ENCODE data around the gene APOBEC3B.
"Not testable (repeated sequence)": the region's sequence is repeated elsewhere in the genome, so short reads cannot be mapped to it uniquely, and the experiment has no call there.

Gene APOBEC3B

DNA sequence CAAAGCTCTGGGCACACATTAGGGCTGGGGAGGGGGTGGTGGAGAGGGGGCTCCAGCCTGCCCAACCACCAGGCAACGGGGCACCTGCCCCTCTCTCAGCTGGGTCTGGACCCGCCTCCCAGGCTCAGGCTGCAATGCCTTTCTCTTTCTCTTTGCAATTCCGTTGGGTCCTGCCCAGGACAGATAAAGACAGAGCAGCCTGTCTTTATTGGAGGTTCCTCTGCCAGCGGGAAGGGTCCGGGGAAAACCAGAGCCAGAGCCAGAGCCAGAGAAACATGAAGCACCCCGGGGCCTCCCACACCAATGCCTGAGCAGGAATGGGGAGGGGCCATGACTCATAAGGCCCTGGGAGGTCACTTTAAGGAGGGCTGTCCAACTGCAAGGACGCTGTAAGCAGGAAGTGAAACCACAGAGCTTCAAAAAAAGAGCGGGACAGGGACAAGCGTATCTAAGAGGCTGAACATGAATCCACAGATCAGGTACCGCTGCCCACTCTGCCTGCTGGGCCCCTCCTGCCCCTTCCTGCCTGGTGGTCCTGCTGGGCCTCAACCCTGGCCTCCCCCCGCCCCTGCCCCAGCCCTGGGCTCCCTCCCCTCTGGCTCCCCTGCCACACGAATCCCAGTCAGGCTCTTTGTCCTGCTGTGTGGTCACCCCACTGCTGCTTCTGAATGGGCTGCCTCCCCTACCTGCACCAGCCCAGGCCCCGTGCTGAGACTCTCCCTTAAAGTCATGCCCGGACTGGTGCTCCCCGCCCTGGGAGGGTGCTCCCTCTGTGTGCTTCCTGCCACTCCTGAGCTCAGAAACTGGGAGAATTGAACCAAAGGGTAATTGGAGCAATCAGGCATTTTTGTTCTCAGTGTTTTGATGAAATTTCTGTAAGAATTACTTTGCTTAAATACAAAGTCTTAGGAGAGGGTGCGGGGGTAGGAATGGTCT, at the start of gene APOBEC3B:
APOBEC3B (plus strand) TSS at position 356 of the 936 bp plus-strand sequence; CDS start at position 463, 107 bp downstream.
- DNase-seq (ENCODE audit: low spot score), result peak; percentile 70

DNA sequence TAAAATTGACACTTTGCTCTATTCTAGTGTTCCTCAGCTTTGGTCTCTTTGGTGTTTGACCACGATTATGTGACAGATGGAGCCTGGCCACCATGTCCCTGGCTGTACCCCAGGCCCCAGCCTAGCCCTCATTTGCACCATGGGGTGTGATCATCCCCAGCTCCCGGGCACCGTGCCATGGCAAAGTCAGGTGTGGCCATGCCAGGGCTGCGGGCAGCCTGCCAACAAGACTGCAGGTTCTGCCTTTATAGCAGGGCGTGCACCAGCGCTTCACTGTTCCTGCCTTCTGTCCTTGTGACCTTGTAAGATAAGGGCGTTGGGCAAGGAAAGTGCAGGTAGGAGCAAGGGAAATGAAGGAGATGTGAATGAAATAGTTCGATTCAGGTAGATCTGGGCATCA, 47.1 kb upstream of the APOBEC3B start:
- DNase-seq (ENCODE audit: low spot score), result no peak

- DNase-seq (ENCODE audit: low spot score), result no peak
These were observed 46.5 kb upstream of the APOBEC3B start for GRCh38 chr22:38935616-38936015.

- no peak for DNase-seq (ENCODE audit: low spot score)
These were observed 45.6 kb upstream of the APOBEC3B start for GRCh38 chr22:38936562-38936961.

DNA sequence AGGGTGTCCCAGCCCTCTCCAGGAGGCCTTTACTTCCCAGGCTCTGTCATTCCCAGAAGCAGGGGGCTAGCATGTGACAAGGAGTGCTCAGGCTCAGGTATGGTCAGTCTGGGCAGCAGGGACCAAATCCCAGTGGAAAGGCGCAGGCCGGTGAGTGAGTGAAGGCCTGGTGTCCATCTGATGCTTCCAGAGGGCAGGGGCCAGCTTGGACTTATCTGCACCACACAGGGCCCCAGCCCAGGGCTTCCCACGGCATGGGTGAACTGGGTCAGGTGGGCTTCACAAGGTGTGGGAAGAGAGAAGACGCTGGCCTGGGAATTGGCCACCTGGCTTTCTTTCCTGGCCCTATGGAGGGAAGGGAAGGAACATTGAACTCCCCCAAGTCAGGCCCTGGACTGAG, 45.1 kb upstream of the APOBEC3B start:
- DNase-seq (ENCODE audit: low spot score), result no peak

DNA sequence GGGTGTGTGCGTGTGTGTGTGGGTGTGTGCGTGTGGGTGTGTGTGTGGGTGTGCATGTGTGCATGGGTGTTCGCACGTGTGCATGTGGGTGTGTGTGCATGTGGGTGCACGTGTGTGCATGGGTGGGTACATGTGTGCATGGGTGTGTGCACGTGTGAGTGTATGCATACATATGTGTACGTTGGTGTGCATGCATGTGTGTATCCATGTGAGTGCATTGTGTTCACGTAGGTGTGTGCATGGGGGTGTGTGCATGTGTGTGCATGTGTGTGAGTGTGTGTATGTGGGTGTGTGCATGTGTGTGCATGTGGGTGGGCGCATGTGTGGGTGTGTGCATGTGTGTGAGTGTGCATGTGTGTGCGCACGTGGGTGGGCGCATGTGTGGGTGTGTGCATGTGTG, 44.6 kb upstream of the APOBEC3B start:
- no peak for DNase-seq (ENCODE audit: low spot score)

DNA sequence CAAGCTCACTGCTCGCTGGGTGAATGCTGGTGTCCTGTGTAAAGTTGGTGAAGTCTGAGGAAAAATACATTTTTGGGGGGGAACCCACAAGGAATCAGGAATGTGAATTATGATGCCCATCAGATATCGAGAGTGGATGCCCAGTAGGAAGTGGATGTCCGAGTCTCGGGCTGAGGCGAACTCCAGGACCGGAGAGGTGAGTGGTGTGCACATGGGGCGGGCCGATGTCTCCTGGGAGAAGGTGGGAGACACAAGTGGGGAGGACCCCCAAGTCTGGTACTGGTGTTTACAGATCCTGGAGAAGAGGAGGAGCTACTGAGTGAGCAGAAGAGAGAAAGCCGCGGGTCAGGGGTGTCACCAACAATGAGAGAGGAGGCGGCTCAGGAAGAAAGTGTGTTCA, 43.9 kb upstream of the APOBEC3B start:
- no peak for DNase-seq (ENCODE audit: low spot score)

- no peak for DNase-seq (ENCODE audit: low spot score)
These were observed 43.2 kb upstream of the APOBEC3B start for GRCh38 chr22:38938925-38939324.

DNA sequence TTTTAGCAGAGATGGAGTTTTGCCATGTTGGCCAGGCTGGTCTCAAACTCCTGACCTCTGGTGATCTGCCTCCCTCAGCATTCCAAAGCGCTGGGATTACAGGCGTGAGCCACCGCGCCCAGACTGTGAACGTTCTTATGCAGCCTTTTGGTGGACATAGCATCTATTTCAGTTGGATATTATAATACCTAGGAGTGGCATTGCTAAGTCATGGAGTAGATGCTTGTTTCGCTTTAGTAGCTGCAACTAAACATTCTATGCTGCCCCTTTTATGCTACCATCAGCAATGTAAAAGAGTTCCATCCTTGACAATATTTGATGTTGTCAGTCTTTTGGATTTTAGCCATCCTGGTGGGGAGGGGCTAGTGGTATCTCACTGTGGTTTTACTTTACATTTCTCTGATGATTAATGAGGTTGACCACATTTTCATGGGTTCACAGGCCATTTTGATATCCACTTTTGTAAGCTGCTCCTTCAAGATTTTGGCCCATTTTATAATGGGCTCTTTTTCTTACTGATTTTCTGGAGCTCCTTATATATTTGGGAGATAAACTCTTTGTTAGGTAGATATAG, 41.2 kb upstream of the APOBEC3B start:
- DNase-seq (ENCODE audit: low spot score), result no peak

DNA sequence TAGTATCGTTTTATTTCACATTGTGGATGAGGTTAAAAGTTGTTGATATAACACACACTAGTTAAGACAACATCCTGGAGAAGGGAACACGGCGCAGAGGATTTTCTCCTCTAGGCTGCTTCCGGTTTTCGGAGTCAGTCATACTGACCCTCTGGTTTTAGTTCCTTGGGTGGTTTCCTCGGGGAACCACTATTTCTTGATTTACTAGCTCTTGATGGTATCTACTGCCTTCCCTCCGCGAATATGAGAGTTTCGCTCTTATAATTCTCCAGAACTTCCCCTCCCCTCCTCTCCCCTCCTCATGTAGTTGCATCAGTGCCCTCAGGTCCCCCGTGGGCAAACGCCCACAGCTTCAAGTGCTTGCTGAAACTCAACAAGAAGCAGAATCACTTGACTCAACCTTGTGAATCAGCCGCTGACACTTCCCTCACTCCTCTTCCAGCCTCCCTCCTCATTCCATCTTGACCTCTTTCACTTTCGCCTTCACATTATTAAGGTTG, 40.6 kb upstream of the APOBEC3B start:
- DNase-seq (ENCODE audit: low spot score), result peak; percentile 29

DNA sequence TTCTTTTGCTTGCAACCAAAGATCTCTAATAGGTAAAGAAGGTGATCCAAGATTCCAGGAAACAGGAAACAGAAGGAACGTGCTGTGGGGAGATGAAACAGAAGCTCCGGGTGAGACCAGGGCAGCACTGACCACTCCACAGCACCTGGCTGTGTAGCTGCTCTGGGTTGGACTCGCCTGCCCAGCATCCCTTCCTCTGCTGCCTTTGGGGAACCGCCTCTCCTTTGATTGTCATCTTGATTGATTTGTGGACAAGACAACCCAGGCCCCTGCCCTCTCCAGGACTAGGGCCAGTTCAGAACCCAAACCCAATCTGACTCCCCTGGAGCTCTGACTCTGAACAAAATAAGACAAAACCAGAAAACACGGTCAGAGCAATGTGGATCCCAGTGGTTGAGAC, 39.4 kb upstream of the APOBEC3B start:
- no peak for DNase-seq (ENCODE audit: low spot score)

- no peak for DNase-seq (ENCODE audit: low spot score)
These were observed 38.9 kb upstream of the APOBEC3B start for GRCh38 chr22:38943201-38943600.

DNA sequence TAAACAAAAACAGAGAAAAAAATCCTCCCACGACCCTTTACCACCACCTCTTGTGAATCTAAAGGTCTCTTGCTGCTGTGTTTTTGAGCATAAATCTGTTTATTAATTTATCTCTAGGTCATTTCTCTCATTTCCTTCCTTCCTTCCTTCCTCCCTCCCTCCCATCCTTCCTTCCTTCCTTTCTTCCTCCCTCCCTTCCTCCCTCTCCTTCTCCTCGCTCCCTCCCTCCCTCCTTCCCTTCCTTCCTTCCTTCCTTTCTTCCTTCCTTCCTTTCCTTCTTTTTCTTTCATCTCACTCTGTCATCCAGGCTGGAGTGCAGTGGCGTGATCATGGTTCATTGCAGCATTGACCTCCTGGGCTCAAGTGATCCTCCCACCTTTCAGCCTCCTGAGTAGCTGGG, 38.3 kb upstream of the APOBEC3B start:
- DNase-seq (ENCODE audit: low spot score), result no peak

DNA sequence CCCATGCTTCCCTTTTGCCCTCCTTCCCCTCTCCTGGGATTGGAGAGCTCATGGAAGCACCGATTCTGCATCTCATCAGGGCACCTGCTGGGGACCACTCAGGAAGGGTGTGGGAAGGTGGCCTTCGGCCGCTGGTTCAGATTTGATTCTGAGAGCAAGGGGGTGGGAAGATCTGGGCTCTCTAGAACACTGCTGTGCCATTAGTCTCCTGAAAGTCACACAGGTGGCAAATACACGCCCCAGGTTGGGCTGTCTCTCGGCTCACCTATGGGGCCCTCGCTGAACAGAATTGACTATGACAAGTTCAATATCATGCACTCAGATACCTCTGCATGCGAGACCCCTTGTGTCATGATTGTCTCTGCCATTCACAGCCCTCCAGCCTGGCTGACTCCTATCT, 37.5 kb upstream of the APOBEC3B start:
- no peak for DNase-seq (ENCODE audit: low spot score)

GRCh38 chr22:38945706-38946338, 36.3 kb upstream of the APOBEC3B start:
- DNase-seq (ENCODE audit: low spot score), result not testable (repeated sequence)

DNA sequence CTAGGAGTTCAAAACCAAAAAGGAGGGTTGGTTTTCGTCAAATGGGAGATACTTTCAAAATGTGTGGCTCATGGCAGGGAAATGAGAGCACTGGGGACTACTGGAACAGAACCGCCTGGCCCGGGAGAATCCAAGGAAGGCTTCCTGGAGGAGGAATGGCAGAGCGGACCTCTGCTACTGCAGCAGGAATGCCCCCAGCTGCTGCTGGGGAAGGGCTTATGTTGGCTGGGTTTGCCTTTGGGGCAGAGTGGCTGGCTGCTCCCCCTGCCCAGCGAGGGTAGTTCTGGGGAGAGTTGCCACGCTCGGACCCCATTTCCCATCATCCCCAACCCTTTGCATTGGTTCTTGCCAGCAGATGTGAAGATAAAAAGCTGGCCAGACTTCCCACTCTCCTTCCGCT, 35.4 kb upstream of the APOBEC3B start:
- no peak for DNase-seq (ENCODE audit: low spot score)

DNA sequence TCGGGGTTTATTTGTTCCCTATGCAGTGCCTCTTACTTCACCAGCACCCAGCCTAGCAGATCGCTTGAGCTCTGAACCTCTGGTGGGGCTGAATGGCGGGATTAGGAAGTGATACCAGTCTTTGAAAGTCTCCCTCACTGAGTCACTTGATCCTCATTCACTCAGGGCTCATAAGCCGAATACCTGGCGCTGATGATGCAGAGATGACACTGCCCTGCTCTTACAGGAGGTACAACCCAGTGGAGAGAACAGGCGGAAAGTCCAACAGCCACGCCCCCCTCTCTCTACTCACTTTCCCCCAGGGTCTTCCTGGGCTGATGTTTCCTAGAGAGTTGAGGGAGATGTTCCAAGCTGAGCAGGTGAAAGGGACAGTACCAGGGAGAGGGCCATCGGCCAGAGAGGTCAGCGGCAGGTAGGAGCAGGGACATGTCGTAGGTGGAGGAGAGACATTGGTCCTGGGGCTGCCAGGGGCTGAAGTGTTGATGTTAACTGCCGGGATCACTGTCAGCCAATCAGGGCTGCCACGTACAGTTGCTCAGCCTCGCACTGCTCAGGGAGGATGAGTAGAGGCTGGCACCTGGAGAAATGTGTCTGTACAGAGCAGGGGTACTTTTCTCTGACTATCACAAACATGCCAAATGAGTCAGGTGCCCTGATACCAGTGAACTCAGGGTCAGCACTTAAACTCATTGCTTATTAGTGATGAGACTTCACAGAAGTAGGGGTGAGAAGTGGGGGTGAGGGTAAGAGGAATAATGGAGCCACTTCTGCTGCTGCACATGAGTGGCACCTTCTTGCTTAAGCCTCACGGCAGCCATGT, 34.6 kb upstream of the APOBEC3B start:
- DNase-seq (ENCODE audit: low spot score), result no peak

DNA sequence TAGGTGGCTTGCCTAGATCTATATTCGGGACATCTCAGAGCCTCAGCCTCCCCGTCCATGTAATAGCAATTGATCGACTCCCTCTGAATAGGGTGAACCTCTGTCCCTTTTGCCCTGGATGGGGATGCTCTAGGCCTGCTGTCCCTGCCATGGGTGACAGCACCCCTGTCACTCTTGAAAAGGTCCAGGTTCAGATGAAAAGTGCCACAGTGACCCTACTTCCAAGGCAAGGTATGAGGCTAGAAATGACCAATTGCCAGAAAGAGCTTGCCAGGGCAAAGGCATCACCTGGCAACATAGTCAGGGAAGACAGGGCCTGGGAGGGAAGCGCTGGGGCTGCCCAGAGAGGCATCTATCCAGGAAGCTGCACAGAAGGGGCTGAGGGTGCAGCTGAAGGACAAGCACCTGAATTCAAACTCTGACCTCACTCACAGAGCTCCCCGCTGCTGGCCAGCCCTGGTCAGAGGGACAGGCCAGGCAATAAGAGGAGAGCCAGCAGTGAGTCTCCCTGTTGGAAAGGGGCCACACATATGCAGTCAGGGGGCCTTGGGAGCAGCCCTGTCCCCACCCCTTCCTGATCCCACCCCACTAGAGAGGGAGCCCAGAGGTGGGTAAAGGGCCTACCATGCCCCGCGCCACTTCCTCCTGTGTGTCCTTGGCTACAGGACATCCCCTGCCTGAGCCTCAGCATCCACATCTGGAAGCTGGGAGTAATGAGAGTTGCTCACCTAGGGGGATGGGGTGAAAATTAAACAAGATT, 33.8 kb upstream of the APOBEC3B start:
- no peak for DNase-seq (ENCODE audit: low spot score)

DNA sequence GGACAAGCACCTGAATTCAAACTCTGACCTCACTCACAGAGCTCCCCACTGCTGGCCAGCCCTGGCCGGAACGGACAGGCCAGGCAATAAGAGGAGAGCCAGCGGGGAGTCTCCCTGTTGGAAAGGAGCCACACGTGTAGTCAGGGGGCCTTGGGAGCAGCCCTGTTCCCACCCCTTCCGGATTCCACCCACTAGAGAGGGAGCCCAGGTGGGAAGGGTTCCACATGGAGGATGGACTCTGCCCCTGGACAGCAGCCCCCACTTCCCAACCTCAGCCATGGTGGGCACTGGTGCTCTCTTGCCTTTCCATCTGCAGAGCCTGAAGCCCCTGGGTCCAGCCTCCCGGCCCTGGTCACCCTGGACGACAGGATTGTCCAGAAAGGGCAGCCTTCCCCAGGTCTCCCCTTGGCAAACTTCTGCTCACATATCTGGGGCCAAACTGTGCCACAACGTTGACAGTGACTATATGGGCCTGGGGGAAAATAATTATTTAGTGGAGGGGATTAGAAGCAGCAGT, 32.2 kb upstream of the APOBEC3B start:
- DNase-seq (ENCODE audit: low spot score), result no peak

DNA sequence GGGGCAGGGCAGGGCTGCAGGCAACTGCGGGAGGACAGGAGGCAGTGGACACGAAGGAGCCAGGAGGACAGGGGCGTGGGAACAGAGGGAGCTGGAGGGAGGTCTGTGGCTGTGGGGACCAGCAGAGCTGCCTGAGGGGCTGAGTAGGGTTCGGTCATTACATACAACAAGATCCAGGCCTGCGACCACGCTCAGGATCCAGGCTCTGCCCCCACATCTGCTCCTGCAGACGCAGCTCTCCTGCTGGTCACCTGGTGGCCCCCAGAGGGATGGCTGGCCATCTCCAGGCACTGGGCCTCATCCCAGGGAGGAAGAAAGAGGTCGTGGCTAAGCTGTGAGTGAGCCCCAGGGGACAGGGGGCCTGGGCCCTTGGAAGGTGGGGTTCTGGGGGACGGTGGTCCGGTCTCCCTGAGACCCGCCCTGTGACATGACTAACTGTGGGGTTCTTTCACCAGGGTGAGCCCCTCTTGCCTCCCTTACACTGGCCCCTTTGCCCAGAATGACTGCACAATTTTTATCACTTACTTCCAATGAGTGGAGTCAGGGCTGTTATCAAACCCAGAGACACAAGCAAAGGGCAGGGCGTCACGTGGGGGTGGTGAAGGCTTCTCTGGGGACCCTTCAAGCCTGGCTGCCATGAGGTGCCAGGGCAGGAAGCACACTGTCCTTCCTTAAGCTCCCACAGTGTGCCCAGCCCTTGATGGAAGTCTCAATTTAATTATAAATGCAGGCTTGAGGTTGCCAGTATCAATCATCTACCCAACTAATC, 31.4 kb upstream of the APOBEC3B start:
- no peak for DNase-seq (ENCODE audit: low spot score)
